ENCODE results near the gene CELF5.

DNA sequence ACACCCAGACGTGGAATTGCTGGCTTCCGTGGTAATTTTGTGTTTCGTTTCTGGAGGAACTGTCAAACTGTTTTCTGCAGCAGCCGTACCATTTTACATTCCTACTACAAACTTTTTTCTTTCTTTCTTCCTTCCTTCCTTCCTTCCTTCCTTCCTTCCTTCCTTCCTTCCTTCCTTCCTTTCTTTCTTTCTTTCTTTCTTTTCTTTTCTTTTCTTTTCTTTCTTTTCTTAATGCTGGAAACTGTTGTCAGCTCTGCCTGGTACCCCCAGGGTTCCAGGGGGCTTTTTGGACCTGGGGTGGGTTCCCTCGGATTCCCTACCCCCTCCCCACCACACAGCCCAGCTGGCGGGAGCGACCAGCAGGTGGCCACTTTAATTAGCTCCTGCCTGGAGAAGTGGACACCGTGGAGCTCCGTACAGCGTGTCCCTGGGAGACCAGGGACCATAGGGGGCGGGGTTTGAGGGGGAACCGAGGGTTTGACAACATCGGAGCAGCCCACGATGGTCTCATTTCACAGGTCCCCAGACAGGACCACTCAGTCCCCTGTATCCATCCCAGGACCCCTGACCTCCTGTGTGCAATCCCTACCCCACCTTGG, 24.4 kb downstream of the CELF5 start:
- TF ChIP-seq POLR2A (IDR thresholded peaks at IDR 0.05), result no peak
- TF ChIP-seq, protein P1, sequence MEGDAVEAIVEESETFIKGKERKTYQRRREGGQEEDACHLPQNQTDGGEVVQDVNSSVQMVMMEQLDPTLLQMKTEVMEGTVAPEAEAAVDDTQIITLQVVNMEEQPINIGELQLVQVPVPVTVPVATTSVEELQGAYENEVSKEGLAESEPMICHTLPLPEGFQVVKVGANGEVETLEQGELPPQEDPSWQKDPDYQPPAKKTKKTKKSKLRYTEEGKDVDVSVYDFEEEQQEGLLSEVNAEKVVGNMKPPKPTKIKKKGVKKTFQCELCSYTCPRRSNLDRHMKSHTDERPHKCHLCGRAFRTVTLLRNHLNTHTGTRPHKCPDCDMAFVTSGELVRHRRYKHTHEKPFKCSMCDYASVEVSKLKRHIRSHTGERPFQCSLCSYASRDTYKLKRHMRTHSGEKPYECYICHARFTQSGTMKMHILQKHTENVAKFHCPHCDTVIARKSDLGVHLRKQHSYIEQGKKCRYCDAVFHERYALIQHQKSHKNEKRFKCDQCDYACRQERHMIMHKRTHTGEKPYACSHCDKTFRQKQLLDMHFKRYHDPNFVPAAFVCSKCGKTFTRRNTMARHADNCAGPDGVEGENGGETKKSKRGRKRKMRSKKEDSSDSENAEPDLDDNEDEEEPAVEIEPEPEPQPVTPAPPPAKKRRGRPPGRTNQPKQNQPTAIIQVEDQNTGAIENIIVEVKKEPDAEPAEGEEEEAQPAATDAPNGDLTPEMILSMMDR (IDR thresholded peaks at IDR 0.05), result no peak
- no peak for TF ChIP-seq EP300 (IDR thresholded peaks at IDR 0.05; ENCODE audit: low read depth)
- no peak for TF ChIP-seq POLR2AphosphoS5 (IDR thresholded peaks at IDR 0.05)

Data from transverse colon (tissue), 4 donors.